ENCODE measurements around the gene HTR1D.
"Not testable (repeated sequence)": the region's sequence is repeated elsewhere in the genome, so short reads cannot be mapped to it uniquely, and the experiment has no call there.

HTR1D gene

GRCh38 chr1:23217421-23218115, at the start of gene HTR1D:
Gene HTR1D (minus strand): TSS chr1:23217502. CDS start chr1:23194219, 23,283 bp downstream.
- no peak for DNase-seq (ENCODE audit: low read depth in 2 of 2, low spot score in 1 of 2)

GRCh38 chr1:23263380-23263887, 46.1 kb upstream of the HTR1D start:
- DNase-seq (ENCODE audit: low read depth in 2 of 2, low spot score in 1 of 2) = no peak

GRCh38 chr1:23258082-23258481, 40.8 kb upstream of the HTR1D start:
- not testable (repeated sequence) for DNase-seq (ENCODE audit: low read depth in 2 of 2, low spot score in 1 of 2)

GRCh38 chr1:23257371-23257770, 40.1 kb upstream of the HTR1D start:
- DNase-seq (ENCODE audit: low read depth in 2 of 2, low spot score in 1 of 2) = not testable (repeated sequence)

- DNase-seq (ENCODE audit: low read depth in 2 of 2, low spot score in 1 of 2) = no peak
Observed at GRCh38 chr1:23254584-23254983, 37.3 kb upstream of the HTR1D start.

GRCh38 chr1:23251812-23252211, 34.5 kb upstream of the HTR1D start:
- DNase-seq (ENCODE audit: low read depth in 2 of 2, low spot score in 1 of 2) = no peak

GRCh38 chr1:23249787-23250454, 32.6 kb upstream of the HTR1D start:
- DNase-seq (ENCODE audit: low read depth in 2 of 2, low spot score in 1 of 2) = no peak

- DNase-seq (ENCODE audit: low read depth in 2 of 2, low spot score in 1 of 2) = no peak
Observed at GRCh38 chr1:23247276-23247675, 30.0 kb upstream of the HTR1D start.

GRCh38 chr1:23246274-23246673, 29.0 kb upstream of the HTR1D start:
- no peak for DNase-seq (ENCODE audit: low read depth in 2 of 2, low spot score in 1 of 2)

- DNase-seq (ENCODE audit: low read depth in 2 of 2, low spot score in 1 of 2) = no peak
Observed at GRCh38 chr1:23244256-23244761, 27.0 kb upstream of the HTR1D start.

- DNase-seq (ENCODE audit: low read depth in 2 of 2, low spot score in 1 of 2) = no peak
Observed at GRCh38 chr1:23242414-23242813, 25.1 kb upstream of the HTR1D start.

GRCh38 chr1:23239638-23240295, 22.5 kb upstream of the HTR1D start:
- no peak for DNase-seq (ENCODE audit: low read depth in 2 of 2, low spot score in 1 of 2)

GRCh38 chr1:23238565-23238964, 21.3 kb upstream of the HTR1D start:
- no peak for DNase-seq (ENCODE audit: low read depth in 2 of 2, low spot score in 1 of 2)

- no peak for DNase-seq (ENCODE audit: low read depth in 2 of 2, low spot score in 1 of 2)
Observed at GRCh38 chr1:23237508-23237907, 20.2 kb upstream of the HTR1D start.

- no peak for DNase-seq (ENCODE audit: low read depth in 2 of 2, low spot score in 1 of 2)
Observed at GRCh38 chr1:23227806-23228205, 10.5 kb upstream of the HTR1D start.

GRCh38 chr1:23224739-23225648, 7.7 kb upstream of the HTR1D start:
- no peak for DNase-seq (ENCODE audit: low read depth in 2 of 2, low spot score in 1 of 2)

- not testable (repeated sequence) for DNase-seq (ENCODE audit: low read depth in 2 of 2, low spot score in 1 of 2)
Observed at GRCh38 chr1:23223963-23224362, 6.7 kb upstream of the HTR1D start.

- not testable (repeated sequence) for DNase-seq (ENCODE audit: low read depth in 2 of 2, low spot score in 1 of 2)
Observed at GRCh38 chr1:23223490-23223951, 6.2 kb upstream of the HTR1D start.

GRCh38 chr1:23222742-23223141, 5.4 kb upstream of the HTR1D start:
- no peak for DNase-seq (ENCODE audit: low read depth in 2 of 2, low spot score in 1 of 2)

- DNase-seq (ENCODE audit: low read depth in 2 of 2, low spot score in 1 of 2) = no peak
Observed at GRCh38 chr1:23222331-23222730, 5.0 kb upstream of the HTR1D start.

- DNase-seq (ENCODE audit: low read depth in 2 of 2, low spot score in 1 of 2) = no peak
Observed at GRCh38 chr1:23221107-23221506, 3.8 kb upstream of the HTR1D start.

All from stimulated activated CD8-positive, alpha-beta memory T cell treated with anti-CD3 and anti-CD28 coated beads, Interleukin-4, amount 100 ng/mL, for 4 hours (primary cell).